ENCODE results near the gene SMIM32. TPM values are rescaled to one million over a fixed set of nuclear protein-coding genes. Genes with fewer than 3 reads are reported as not detected.

Gene SMIM32
- total and polyA plus RNA-seq, 2 experiments from 2014 or later = 0.27 to 0.56 TPM

- no peak for ATAC-seq
- no peak overlapping the region for H3K27ac ChIP-seq (ENCODE audit: low read depth)
- H3K9me2 ChIP-seq (ENCODE audit: insufficient read depth) = no peaks in the 10 kb centered on the region
- H3F3A ChIP-seq (replicated peaks; ENCODE audit: low read depth) = no peaks in the 10 kb centered on the region
- Mint-ChIP-seq H3K27ac (no peak overlapping the region), H3K4me3 (no peak overlapping the region), H3K4me1 (no peaks in the 10 kb centered on the region; the same call in 2 of the 3 replicates), H3K36me3 (ENCODE audit: low read depth) (peaks cover 18% of the 10 kb centered on the region; the same call in 2 of the 3 replicates), H3K27me3 (ENCODE audit: insufficient read depth, low read depth, poor library complexity) (no peaks in the 10 kb centered on the region), H3K9me3 (no peaks in the 10 kb centered on the region)
- TF ChIP-seq REST (IDR thresholded peaks at IDR 0.05; ENCODE audit: unreplicated experiment) = no peak
- no peak for TF ChIP-seq JUNB (IDR thresholded peaks at IDR 0.05; ENCODE audit: unreplicated experiment)
- TF ChIP-seq EZH2 (IDR thresholded peaks at IDR 0.05; ENCODE audit: low read depth, unreplicated experiment) = no peak
- TF ChIP-seq EZH2phosphoT487 (IDR thresholded peaks at IDR 0.05; ENCODE audit: unreplicated experiment) = no peak
- TF ChIP-seq ZNF331 (CRISPR knock-in tag; IDR thresholded peaks at IDR 0.05; ENCODE audit: low read depth) = no peak
- no peak for TF ChIP-seq ZNF114 (CRISPR knock-in tag; IDR thresholded peaks at IDR 0.05)
- DNase-seq (ENCODE audit: low spot score) = no peak
- no peaks in the 10 kb centered on the region for H3K79me2 ChIP-seq (replicated peaks; ENCODE audit: insufficient read depth)
- no peaks in the 10 kb centered on the region for H3K27me3 ChIP-seq (ENCODE audit: insufficient read depth)
- no peak overlapping the region for H3K4me3 ChIP-seq
- H3K4me1 ChIP-seq (ENCODE audit: insufficient read depth) = no peaks in the 10 kb centered on the region
- H2AFZ ChIP-seq = no peak overlapping the region
- peaks cover 36% of the 10 kb centered on the region; the same call in 1 of the 2 replicates for H4K20me1 ChIP-seq (replicated peaks; ENCODE audit: insufficient read depth)
- peaks cover 6% of the 10 kb centered on the region for H3K36me3 ChIP-seq (ENCODE audit: insufficient read depth)
- no peak overlapping the region for H3K4me2 ChIP-seq
These were observed 23.7 kb downstream of the SMIM32 start for GRCh38 chr5:136169218-136169617.

- Histone ChIP-seq H3K4me3 (no peak overlapping the region), H3K79me2 (replicated peaks; ENCODE audit: insufficient read depth) (no peaks in the 10 kb centered on the region), H3K27me3 (ENCODE audit: insufficient read depth) (no peaks in the 10 kb centered on the region), H3K27ac (ENCODE audit: low read depth) (no peak overlapping the region), H2AFZ (no peak overlapping the region), H3K4me2 (no peak overlapping the region), H4K20me1 (replicated peaks; ENCODE audit: insufficient read depth) (peaks cover 34% of the 10 kb centered on the region; the same call in 1 of the 2 replicates), H3K9me2 (ENCODE audit: insufficient read depth) (no peaks in the 10 kb centered on the region), H3K4me1 (ENCODE audit: insufficient read depth) (no peaks in the 10 kb centered on the region), H3K36me3 (ENCODE audit: insufficient read depth) (peaks cover 15% of the 10 kb centered on the region), H3F3A (replicated peaks; ENCODE audit: low read depth) (no peaks in the 10 kb centered on the region)
- Mint-ChIP-seq H3K4me3 (no peak overlapping the region), H3K27ac (no peak overlapping the region), H3K9me3 (no peaks in the 10 kb centered on the region), H3K36me3 (ENCODE audit: low read depth) (peaks cover 13% of the 10 kb centered on the region; the same call in 2 of the 3 replicates), H3K4me1 (no peaks in the 10 kb centered on the region), H3K27me3 (ENCODE audit: insufficient read depth, low read depth, poor library complexity) (no peaks in the 10 kb centered on the region)
- ATAC-seq = no peak
- DNase-seq (ENCODE audit: low spot score) = no peak
- no peak for TF ChIP-seq EZH2phosphoT487 (IDR thresholded peaks at IDR 0.05; ENCODE audit: unreplicated experiment)
- no peak for TF ChIP-seq STAT1 (IDR thresholded peaks at IDR 0.05; ENCODE audit: unreplicated experiment)
- TF ChIP-seq NANOG (IDR thresholded peaks at IDR 0.05; ENCODE audit: borderline replicate concordance) = no peak
- TF ChIP-seq EZH2 (IDR thresholded peaks at IDR 0.05; ENCODE audit: low read depth, unreplicated experiment) = no peak
- no peak for TF ChIP-seq CTCF (conservative IDR thresholded peaks at IDR 0.05; ENCODE audit: low read depth in 2 of 2)
- TF ChIP-seq POLR2AphosphoS5 (IDR thresholded peaks at IDR 0.05; ENCODE audit: low read depth) = no peak
- no peak for TF ChIP-seq REST (IDR thresholded peaks at IDR 0.05; ENCODE audit: unreplicated experiment)
- no peak for TF ChIP-seq JUNB (IDR thresholded peaks at IDR 0.05; ENCODE audit: unreplicated experiment)
- TF ChIP-seq CREB1 (CRISPR knock-in tag; IDR thresholded peaks at IDR 0.05; ENCODE audit: low read depth) = no peak
- TF ChIP-seq ETS1 (IDR thresholded peaks at IDR 0.05) = no peak
These were observed 26.1 kb downstream of the SMIM32 start for GRCh38 chr5:136166909-136167308.

All from GM23338 (cell line).